HepG2 (cell line): ENCODE data around the gene KRT73. TPM values are rescaled to one million over a fixed set of nuclear protein-coding genes. Genes with fewer than 3 reads are reported as not detected.

Experiments
- ATAC-seq: fragments of 200-7000 bp; cut with Tn5 transposase; 3 replicates; pipeline ENCODE4 v1.9.1; 2020; ENCODE audit warnings: mild to moderate bottlenecking, moderate library complexity
- BruUV-seq: library from RNA; stranded (reverse); fragments of 400-500 nt; replicated peaks from 2 replicates; lab custom pipeline; 2021; lab: Mats Ljungman, UMichigan
- CTCF ChIA-PET: fragments of 300-600 bp; formaldehyde crosslinking; extraction: SDS; loops from one replicate; lab custom pipeline; 2021; ENCODE audit warnings: low total read pairs, inconsistent platforms, low intra/inter-chr PET ratio; lab: Yijun Ruan, JAX
- POLR2A ChIA-PET: fragments of 350-600 bp; sonication (Branson Sonifier 250); formaldehyde crosslinking; loops from one replicate; lab custom pipeline; 2020; ENCODE audit warnings: antibody characterized with exemption, inconsistent platforms; lab: Yijun Ruan, JAX
- DNase-seq: peaks from one replicate; pipeline ENCODE4 v3.0.0-alpha.2; 2015; ENCODE audit warnings: low spot score
- FAIRE-seq: peaks from 3 replicates; lab custom pipeline; 2011; peaks lifted over from hg19 to GRCh38; lab: Jason Lieb, UNC
- H2AFZ ChIP-seq: one replicate; pipeline ENCODE4 v1.6.1; 2011; ENCODE audit warnings: low read length, inconsistent platforms
- H3K27ac ChIP-seq: fragments of 300-600 bp; 3 replicates; pipeline ENCODE4 v1.8.0; 2011; ENCODE audit warnings: mixed run types, mild to moderate bottlenecking, mixed read lengths, low read length, inconsistent platforms; ENCODE audit not compliant: insufficient read depth; ENCODE audit errors: extremely low read length
- H3K27me3 ChIP-seq, 2 experiments: fragments of 200-600 bp in 1 of 2; 2 replicates in 1 of 2; 3 replicates in 1 of 2; pipeline versions ENCODE4 v1.6.0 to v1.8.0; 2011; ENCODE audit warnings: low read length in 2 of 2, mild to moderate bottlenecking in 2 of 2, moderate library complexity in 2 of 2, inconsistent platforms in 1 of 2; ENCODE audit not compliant: insufficient read depth in 2 of 2, control insufficient read depth in 1 of 2
- H3K36me3 ChIP-seq, 2 experiments: fragments of 200-600 bp in 1 of 2; replicated peaks in 1 of 2; 2 replicates in 1 of 2; 3 replicates in 1 of 2; pipeline versions ENCODE4 v1.5.1 to v1.8.0; 2011; ENCODE audit warnings: low read length in 2 of 2, inconsistent platforms in 1 of 2; ENCODE audit not compliant: insufficient read depth in 2 of 2, control insufficient read depth in 1 of 2
- H3K4me1 ChIP-seq: 2 replicates; pipeline ENCODE4 v1.5.1; 2012; ENCODE audit warnings: low read length, inconsistent platforms; ENCODE audit not compliant: insufficient read depth
- H3K4me2 ChIP-seq: 2 replicates; pipeline ENCODE4 v1.6.0; 2011; ENCODE audit warnings: low read depth, low read length, inconsistent platforms
- H3K4me3 ChIP-seq, 3 experiments: fragments of 200-600 bp in 1 of 3; sonication (generic), shearing (Covaris generic) in 1 of 3; replicated peaks in 1 of 3; 2 replicates each; pipeline ENCODE4 v1.5.1; 2011 to 2016; ENCODE audit warnings: low read length in 3 of 3, inconsistent platforms in 2 of 3, low read depth in 2 of 3, mild to moderate bottlenecking in 2 of 3, control low read depth in 1 of 3, mixed read lengths in 1 of 3; ENCODE audit not compliant: insufficient read depth in 1 of 3
- H3K79me2 ChIP-seq: one replicate; pipeline ENCODE4 v1.6.1; 2011; ENCODE audit warnings: low read length, inconsistent platforms; ENCODE audit not compliant: insufficient read depth
- H3K9ac ChIP-seq: 2 replicates; pipeline ENCODE4 v1.6.0; 2011; ENCODE audit warnings: mild to moderate bottlenecking, low read depth, low read length, inconsistent platforms; ENCODE audit not compliant: insufficient read depth
- H3K9me3 ChIP-seq: 2 replicates; pipeline ENCODE4 v1.5.1; 2012; ENCODE audit warnings: mild to moderate bottlenecking, low read length
- H4K20me1 ChIP-seq: 2 replicates; pipeline ENCODE4 v1.6.0; 2011; ENCODE audit warnings: inconsistent platforms, mild to moderate bottlenecking, low read length, moderate library complexity; ENCODE audit not compliant: insufficient read depth
- FOSL2 ChIP-seq: sonication (generic); formaldehyde crosslinking; IDR thresholded peaks from 2 replicates; pipeline ENCODE4 v1.4.0; 2020; ENCODE audit warnings: missing genetic modification reagents
- NCOR1 ChIP-seq: fragments of 200-600 bp; sonication (generic); IDR thresholded peaks from 2 replicates; pipeline ENCODE4 v1.7.0; 2017; ENCODE audit warnings: antibody characterized with exemption, low read length, borderline replicate concordance
- RAD21 ChIP-seq: fragments of 450-650 bp; formaldehyde crosslinking; IDR thresholded peaks from 2 replicates; pipeline ENCODE4 v1.5.0; 2020; ENCODE audit warnings: mild to moderate bottlenecking
- SIN3A ChIP-seq: IDR thresholded peaks from 2 replicates; pipeline ENCODE4 v1.6.1; 2011; ENCODE audit warnings: low read depth, mild to moderate bottlenecking, control low read depth, low read length, borderline replicate concordance
- ZMYM3 ChIP-seq: sonication (generic); formaldehyde crosslinking; IDR thresholded peaks from 2 replicates; pipeline ENCODE4 v1.5.1; 2020; ENCODE audit warnings: mild to moderate bottlenecking, missing genetic modification reagents
- ZNF224 ChIP-seq: sonication (generic); formaldehyde crosslinking; IDR thresholded peaks from 2 replicates; pipeline ENCODE4 v1.5.0; 2020; ENCODE audit warnings: mild to moderate bottlenecking, missing genetic modification reagents
- WGBS: methylation state at CpG from one replicate; pipeline ENCODE4 v1.1.6; 2017; ENCODE audit warnings: low lambda C conversion rate; 5-methylcytosine and 5-hydroxymethylcytosine counted together
- in situ Hi-C: cut with HindIII; loops from 2 replicates; pipeline ENCODE4 v1.10.0; 2017; ENCODE audit warnings: low pct_unique_long_range_greater_than_20kb; ENCODE audit not compliant: extremely low pct_ligation_motif_present
- intact Hi-C: fragments of 100-400 bp; cut with micrococcal nuclease; formaldehyde crosslinking; loops from one replicate; pipeline ENCODE4 v1.10.0; 2022; ENCODE audit not compliant: unreplicated experiment
- polyA plus RNA-seq, 8 experiments: library from polyadenylated mRNA; depleted of rRNA in 3 of 8; stranded (reverse) in 7 of 8; unstranded in 1 of 8; fragments of >200 nt; fragmentation: Illumina TruSeq in 4 of 8; extraction: Trizol in 4 of 8; gene quantifications; 2 replicates each; pipeline versions ENCODE4 v1.2.1 to v1.2.3, GENCODE V29; 2011 to 2016; ENCODE audit warnings: low read depth in 4 of 8, missing spikeins in 1 of 8, mixed read lengths in 1 of 8; ENCODE audit not compliant: insufficient read depth in 1 of 8
- total RNA-seq, 5 experiments: library from RNA; depleted of rRNA; stranded (reverse); fragments of >200 nt; fragmentation: Illumina TruSeq; extraction: Trizol; gene quantifications; 2 replicates each; pipeline ENCODE4 v1.2.3, GENCODE V29; 2016; ENCODE audit warnings: low read depth in 1 of 5
- TF ChIP-seq, protein P1 (sequence below), 2 experiments: sonication (generic) in 1 of 2; formaldehyde crosslinking in 1 of 2; IDR thresholded peaks; 2 replicates each; pipeline versions ENCODE4 v1.4.0 to v1.6.1; 2016 to 2020; ENCODE audit warnings: borderline replicate concordance in 1 of 2, low read depth in 1 of 2, mild to moderate bottlenecking in 1 of 2, missing genetic modification reagents in 1 of 2
- TF ChIP-seq, protein P2 (sequence below): sonication (generic); IDR thresholded peaks from 2 replicates; pipeline ENCODE4 v1.6.1; 2016; ENCODE audit warnings: low read depth, borderline replicate concordance
- TF ChIP-seq, protein P3 (sequence below): sonication (generic); formaldehyde crosslinking; IDR thresholded peaks from 2 replicates; pipeline ENCODE4 v1.9.0; 2021; ENCODE audit warnings: missing genetic modification reagents, mild to moderate bottlenecking, borderline replicate concordance
- TF ChIP-seq, protein P4 (sequence below): sonication (generic); formaldehyde crosslinking; IDR thresholded peaks from 2 replicates; pipeline ENCODE4 v1.5.1; 2020; ENCODE audit warnings: missing genetic modification reagents, mild to moderate bottlenecking, borderline replicate concordance

Gene KRT73
- total and polyA plus RNA-seq, 2 of the 13 experiments (the other 11 are each of a cell fraction or from before 2014, with no cell fraction given), result not detected

DNA sequence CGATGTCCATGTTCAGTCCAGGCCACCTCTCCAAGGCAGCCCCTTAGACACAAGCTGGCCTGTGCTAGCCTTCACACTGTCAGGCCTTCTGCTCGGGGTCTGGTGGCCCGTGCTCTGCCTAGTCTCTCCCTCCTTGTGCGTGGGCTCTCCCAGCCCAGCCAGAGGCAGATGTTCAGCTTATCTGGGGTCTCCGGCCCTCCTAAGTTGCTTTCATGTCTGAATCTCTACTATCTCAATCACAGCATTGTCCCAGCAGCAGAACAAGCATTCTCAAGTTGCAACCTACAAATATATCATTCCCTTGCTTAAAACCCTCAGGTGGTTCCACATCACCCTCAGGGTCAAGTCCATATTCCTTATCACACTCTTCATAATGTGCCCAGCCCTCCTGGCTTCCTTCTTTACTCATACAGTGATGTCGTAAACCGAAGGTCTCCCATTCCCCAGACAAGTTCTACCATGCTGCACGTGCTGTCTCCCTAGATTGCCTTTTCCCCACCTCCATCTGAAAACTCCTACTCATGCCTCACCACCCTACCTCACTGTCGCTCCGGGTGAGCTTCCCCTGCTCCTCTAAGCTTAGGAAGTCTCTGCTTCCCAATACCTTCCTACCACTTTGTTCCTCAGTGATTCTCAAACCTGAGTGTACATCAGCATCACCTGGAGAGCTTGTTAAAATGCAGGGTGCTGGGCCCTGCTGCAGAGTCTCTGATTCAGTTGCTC, 1.5 kb downstream of the KRT73 start (continued):
- TF ChIP-seq, protein P1, sequence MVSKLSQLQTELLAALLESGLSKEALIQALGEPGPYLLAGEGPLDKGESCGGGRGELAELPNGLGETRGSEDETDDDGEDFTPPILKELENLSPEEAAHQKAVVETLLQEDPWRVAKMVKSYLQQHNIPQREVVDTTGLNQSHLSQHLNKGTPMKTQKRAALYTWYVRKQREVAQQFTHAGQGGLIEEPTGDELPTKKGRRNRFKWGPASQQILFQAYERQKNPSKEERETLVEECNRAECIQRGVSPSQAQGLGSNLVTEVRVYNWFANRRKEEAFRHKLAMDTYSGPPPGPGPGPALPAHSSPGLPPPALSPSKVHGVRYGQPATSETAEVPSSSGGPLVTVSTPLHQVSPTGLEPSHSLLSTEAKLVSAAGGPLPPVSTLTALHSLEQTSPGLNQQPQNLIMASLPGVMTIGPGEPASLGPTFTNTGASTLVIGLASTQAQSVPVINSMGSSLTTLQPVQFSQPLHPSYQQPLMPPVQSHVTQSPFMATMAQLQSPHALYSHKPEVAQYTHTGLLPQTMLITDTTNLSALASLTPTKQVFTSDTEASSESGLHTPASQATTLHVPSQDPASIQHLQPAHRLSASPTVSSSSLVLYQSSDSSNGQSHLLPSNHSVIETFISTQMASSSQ (IDR thresholded peaks at IDR 0.05; ENCODE audit: low read depth), result no peak
- TF ChIP-seq, protein P1 (CRISPR knock-in tag; IDR thresholded peaks at IDR 0.05; ENCODE audit: borderline replicate concordance), result no peak
- TF ChIP-seq, protein P2, sequence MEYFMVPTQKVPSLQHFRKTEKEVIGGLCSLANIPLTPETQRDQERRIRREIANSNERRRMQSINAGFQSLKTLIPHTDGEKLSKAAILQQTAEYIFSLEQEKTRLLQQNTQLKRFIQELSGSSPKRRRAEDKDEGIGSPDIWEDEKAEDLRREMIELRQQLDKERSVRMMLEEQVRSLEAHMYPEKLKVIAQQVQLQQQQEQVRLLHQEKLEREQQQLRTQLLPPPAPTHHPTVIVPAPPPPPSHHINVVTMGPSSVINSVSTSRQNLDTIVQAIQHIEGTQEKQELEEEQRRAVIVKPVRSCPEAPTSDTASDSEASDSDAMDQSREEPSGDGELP, result no peak
- TF ChIP-seq ZMYM3 (CRISPR knock-in tag), result no peak
- TF ChIP-seq FOSL2 (CRISPR knock-in tag), result no peak

DNA sequence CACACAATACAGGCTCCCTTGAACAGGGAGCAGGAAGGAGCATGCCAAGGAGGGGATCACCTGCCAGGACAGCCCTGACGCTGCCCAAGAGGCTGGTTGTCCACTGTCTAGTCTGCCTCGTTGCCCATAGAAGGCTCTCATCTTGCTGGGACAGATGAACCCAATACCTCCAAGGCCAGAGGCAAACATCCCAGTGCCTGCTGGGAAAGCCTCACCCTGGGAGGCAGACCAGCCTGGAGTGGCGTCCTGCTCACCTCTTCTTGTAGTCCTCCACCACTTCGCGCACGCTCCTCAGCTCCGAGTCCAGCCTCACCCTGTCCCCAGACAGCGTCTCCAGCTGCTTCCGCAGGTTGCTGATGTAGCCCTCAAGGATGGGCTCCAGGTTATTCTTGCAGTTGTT, 2.4 kb downstream of the KRT73 start:
- no peaks in the 10 kb centered on the region for H3K4me1 ChIP-seq
- no peaks in the 10 kb centered on the region for H4K20me1 ChIP-seq
- peaks cover 6 to 55% of the 10 kb centered on the region in 2 experiments; a peak in 3 of 5 replicates for H3K27me3 ChIP-seq
- no peaks in the 10 kb centered on the region for H3K9me3 ChIP-seq
- ChIA-PET CTCF (no interaction called here), POLR2A (no interaction called here)
- no CpG with 5 or more reads among the region's 9 CpGs for WGBS
- no peaks in the 10 kb centered on the region for H3K79me2 ChIP-seq
- in situ Hi-C loops (no loop called here), intact Hi-C loops (no loop called here)
- H2AFZ ChIP-seq, result no peak overlapping the region
- no peak overlapping the region for H3K4me2 ChIP-seq
- ATAC-seq (no peak), FAIRE-seq (no peak), DNase-seq (no peak)
- no peak overlapping the region for H3K4me3 ChIP-seq
- H3K36me3 ChIP-seq, result no peaks in the 10 kb centered on the region
- no peak overlapping the region for H3K27ac ChIP-seq
- H3K9ac ChIP-seq, result no peak overlapping the region
- BruUV-seq, result no TSS peak
- TF ChIP-seq SIN3A (no peak), NCOR1 (no peak), ZNF224 (CRISPR knock-in tag) (no peak), RAD21 (CRISPR knock-in tag) (no peak)
- TF ChIP-seq, protein P3, sequence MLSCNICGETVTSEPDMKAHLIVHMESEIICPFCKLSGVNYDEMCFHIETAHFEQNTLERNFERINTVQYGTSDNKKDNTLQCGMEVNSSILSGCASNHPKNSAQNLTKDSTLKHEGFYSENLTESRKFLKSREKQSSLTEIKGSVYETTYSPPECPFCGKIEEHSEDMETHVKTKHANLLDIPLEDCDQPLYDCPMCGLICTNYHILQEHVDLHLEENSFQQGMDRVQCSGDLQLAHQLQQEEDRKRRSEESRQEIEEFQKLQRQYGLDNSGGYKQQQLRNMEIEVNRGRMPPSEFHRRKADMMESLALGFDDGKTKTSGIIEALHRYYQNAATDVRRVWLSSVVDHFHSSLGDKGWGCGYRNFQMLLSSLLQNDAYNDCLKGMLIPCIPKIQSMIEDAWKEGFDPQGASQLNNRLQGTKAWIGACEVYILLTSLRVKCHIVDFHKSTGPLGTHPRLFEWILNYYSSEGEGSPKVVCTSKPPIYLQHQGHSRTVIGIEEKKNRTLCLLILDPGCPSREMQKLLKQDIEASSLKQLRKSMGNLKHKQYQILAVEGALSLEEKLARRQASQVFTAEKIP (CRISPR knock-in tag), result no peak
- TF ChIP-seq, protein P4, sequence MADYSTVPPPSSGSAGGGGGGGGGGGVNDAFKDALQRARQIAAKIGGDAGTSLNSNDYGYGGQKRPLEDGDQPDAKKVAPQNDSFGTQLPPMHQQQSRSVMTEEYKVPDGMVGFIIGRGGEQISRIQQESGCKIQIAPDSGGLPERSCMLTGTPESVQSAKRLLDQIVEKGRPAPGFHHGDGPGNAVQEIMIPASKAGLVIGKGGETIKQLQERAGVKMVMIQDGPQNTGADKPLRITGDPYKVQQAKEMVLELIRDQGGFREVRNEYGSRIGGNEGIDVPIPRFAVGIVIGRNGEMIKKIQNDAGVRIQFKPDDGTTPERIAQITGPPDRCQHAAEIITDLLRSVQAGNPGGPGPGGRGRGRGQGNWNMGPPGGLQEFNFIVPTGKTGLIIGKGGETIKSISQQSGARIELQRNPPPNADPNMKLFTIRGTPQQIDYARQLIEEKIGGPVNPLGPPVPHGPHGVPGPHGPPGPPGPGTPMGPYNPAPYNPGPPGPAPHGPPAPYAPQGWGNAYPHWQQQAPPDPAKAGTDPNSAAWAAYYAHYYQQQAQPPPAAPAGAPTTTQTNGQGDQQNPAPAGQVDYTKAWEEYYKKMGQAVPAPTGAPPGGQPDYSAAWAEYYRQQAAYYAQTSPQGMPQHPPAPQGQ, result no peak
